Testis (tissue), 2 donors: ENCODE measurements around the gene SLC25A21.

ENCODE experiments used
- CTCF ChIP-seq, 3 experiments: fragments of 450-650 bp in 2 of 3; fragments of 200-600 bp in 1 of 3; sonication (generic) in 1 of 3; IDR thresholded peaks; one replicate each; pipeline ENCODE4 v1.5.1; 2016 to 2019; ENCODE audit warnings: antibody characterized with exemption in 3 of 3, mild to moderate bottlenecking in 2 of 3, moderate library complexity in 1 of 3
- POLR2A ChIP-seq: fragments of 450-650 bp; IDR thresholded peaks from one replicate; pipeline ENCODE4 v1.6.1; 2017; ENCODE audit warnings: antibody characterized with exemption, mild to moderate bottlenecking, moderate library complexity

GRCh38 chr14:36826614-36827013 is 345.8 kb downstream of the SLC25A21 start:
- TF ChIP-seq CTCF (IDR thresholded peaks at IDR 0.05): no peak
- TF ChIP-seq POLR2A: no peak
